Measurements from ENCODE around the gene ANKRD35.

The ANKRD35 gene

GRCh38 chr1:145886816-145887215 lies 1.1 kb upstream of the ANKRD35 start:
- Mint-ChIP-seq H3K4me3 (peak overlapping the region; percentile 47), H3K4me1 (peaks cover 11% of the 10 kb centered on the region), H3K27me3 (peaks cover 8% of the 10 kb centered on the region), H3K9me3 (no peaks in the 10 kb centered on the region), H3K27ac (no peak overlapping the region), H3K36me3 (no peaks in the 10 kb centered on the region)
- ATAC-seq (ENCODE audit: low read depth) (no peak), DNase-seq (ENCODE audit: low spot score in 2 of 2) (no peak)

- DNase-seq (ENCODE audit: low spot score in 2 of 2) (no peak), ATAC-seq (ENCODE audit: low read depth) (no peak)
- Mint-ChIP-seq H3K9me3 (no peaks in the 10 kb centered on the region), H3K4me1 (peaks cover 11% of the 10 kb centered on the region), H3K36me3 (no peaks in the 10 kb centered on the region), H3K4me3 (peak overlapping the region; percentile 68), H3K27ac (no peak overlapping the region), H3K27me3 (peaks cover 8% of the 10 kb centered on the region)
Measured at GRCh38 chr1:145886390-145886789, 724 bp upstream of the ANKRD35 start.

- Mint-ChIP-seq H3K27me3 (peaks cover 8% of the 10 kb centered on the region), H3K4me3 (peak overlapping the region; percentile 68), H3K9me3 (no peaks in the 10 kb centered on the region), H3K36me3 (no peaks in the 10 kb centered on the region), H3K4me1 (peaks cover 11% of the 10 kb centered on the region), H3K27ac (no peak overlapping the region)
- DNase-seq (ENCODE audit: low spot score in 2 of 2) (no peak), ATAC-seq (ENCODE audit: low read depth) (no peak)
Measured at GRCh38 chr1:145884675-145885074, 991 bp downstream of the ANKRD35 start.

GRCh38 chr1:145879775-145880174 lies 5.9 kb downstream of the ANKRD35 start:
- no peak overlapping the region for H3K27ac Mint-ChIP-seq
- H3K4me1 Mint-ChIP-seq = peaks cover 3% of the 10 kb centered on the region
- H3K27me3 Mint-ChIP-seq = peaks cover 8% of the 10 kb centered on the region
- H3K36me3 Mint-ChIP-seq = no peaks in the 10 kb centered on the region
- DNase-seq (ENCODE audit: low spot score in 2 of 2) (no peak), ATAC-seq (ENCODE audit: low read depth) (no peak)
- no peaks in the 10 kb centered on the region for H3K9me3 Mint-ChIP-seq
- H3K4me3 Mint-ChIP-seq = no peak overlapping the region

GRCh38 chr1:145878724-145879123 lies 6.9 kb downstream of the ANKRD35 start:
- Mint-ChIP-seq H3K27me3 (peaks cover 5% of the 10 kb centered on the region), H3K36me3 (no peaks in the 10 kb centered on the region), H3K4me1 (peaks cover 2% of the 10 kb centered on the region), H3K9me3 (no peaks in the 10 kb centered on the region), H3K27ac (no peak overlapping the region), H3K4me3 (no peak overlapping the region)
- ATAC-seq (ENCODE audit: low read depth) (no peak), DNase-seq (ENCODE audit: low spot score in 2 of 2) (no peak)

GRCh38 chr1:145877923-145878486 lies 7.7 kb downstream of the ANKRD35 start:
- Mint-ChIP-seq H3K36me3 (no peaks in the 10 kb centered on the region), H3K4me3 (no peak overlapping the region), H3K27me3 (peaks cover 5% of the 10 kb centered on the region), H3K4me1 (peaks cover 2% of the 10 kb centered on the region), H3K27ac (no peak overlapping the region), H3K9me3 (no peaks in the 10 kb centered on the region)
- ATAC-seq (ENCODE audit: low read depth) (no peak), DNase-seq (ENCODE audit: low spot score in 2 of 2) (no peak)

GRCh38 chr1:145874646-145875045 lies 11.0 kb downstream of the ANKRD35 start:
- peaks cover 12% of the 10 kb centered on the region for H3K27me3 Mint-ChIP-seq
- no peak for DNase-seq (ENCODE audit: low spot score in 2 of 2)
- no peak overlapping the region for H3K27ac Mint-ChIP-seq
- no peak for ATAC-seq (ENCODE audit: low read depth)
- no peaks in the 10 kb centered on the region for H3K36me3 Mint-ChIP-seq
- no peaks in the 10 kb centered on the region for H3K9me3 Mint-ChIP-seq
- peaks cover 15% of the 10 kb centered on the region for H3K4me1 Mint-ChIP-seq
- H3K4me3 Mint-ChIP-seq = no peak overlapping the region

GRCh38 chr1:145871994-145872924 lies 13.4 kb downstream of the ANKRD35 start:
- peaks cover 15% of the 10 kb centered on the region for H3K4me1 Mint-ChIP-seq
- DNase-seq (ENCODE audit: low spot score in 2 of 2) = peak in 1 of 2 donors; percentile 42
- peak overlapping the region; percentile 51 for H3K27ac Mint-ChIP-seq
- H3K9me3 Mint-ChIP-seq = no peaks in the 10 kb centered on the region
- peaks cover 12% of the 10 kb centered on the region for H3K27me3 Mint-ChIP-seq
- peak overlapping the region; percentile 85 for H3K4me3 Mint-ChIP-seq
- peak; percentile 86 for ATAC-seq (ENCODE audit: low read depth)
- H3K36me3 Mint-ChIP-seq = no peaks in the 10 kb centered on the region

GRCh38 chr1:145868232-145868631 lies 17.4 kb downstream of the ANKRD35 start:
- H3K4me3 Mint-ChIP-seq = no peak overlapping the region
- H3K4me1 Mint-ChIP-seq = peaks cover 15% of the 10 kb centered on the region
- H3K27me3 Mint-ChIP-seq = peaks cover 15% of the 10 kb centered on the region
- DNase-seq (ENCODE audit: low spot score in 2 of 2) (no peak), ATAC-seq (ENCODE audit: low read depth) (no peak)
- no peaks in the 10 kb centered on the region for H3K9me3 Mint-ChIP-seq
- no peak overlapping the region for H3K27ac Mint-ChIP-seq
- no peaks in the 10 kb centered on the region for H3K36me3 Mint-ChIP-seq

GRCh38 chr1:145863282-145864018 lies 22.2 kb downstream of the ANKRD35 start:
- ATAC-seq (ENCODE audit: low read depth) = no peak
- Mint-ChIP-seq H3K27me3 (peaks cover 7% of the 10 kb centered on the region), H3K36me3 (no peaks in the 10 kb centered on the region), H3K9me3 (no peaks in the 10 kb centered on the region), H3K27ac (no peak overlapping the region), H3K4me1 (peaks cover 2% of the 10 kb centered on the region), H3K4me3 (no peak overlapping the region)
- no peak for DNase-seq (ENCODE audit: low spot score in 2 of 2)

GRCh38 chr1:145859491-145860023 lies 26.1 kb downstream of the ANKRD35 start:
- peak overlapping the region; percentile 93 for H3K27ac Mint-ChIP-seq
- no peaks in the 10 kb centered on the region for H3K27me3 Mint-ChIP-seq
- DNase-seq (ENCODE audit: low spot score in 2 of 2) (peak; percentile 66 to 72), ATAC-seq (ENCODE audit: low read depth) (peak; percentile 63)
- H3K9me3 Mint-ChIP-seq = no peaks in the 10 kb centered on the region
- peaks cover 9% of the 10 kb centered on the region for H3K4me1 Mint-ChIP-seq
- peak overlapping the region; percentile 98 for H3K4me3 Mint-ChIP-seq
- H3K36me3 Mint-ChIP-seq = peaks cover 12% of the 10 kb centered on the region

- ATAC-seq (ENCODE audit: low read depth) (peak; percentile 86), DNase-seq (ENCODE audit: low spot score in 2 of 2) (peak; percentile 75 to 79)
- peak within 1 kb of the TSS; percentile 93 for H3K27ac Mint-ChIP-seq
- no peaks in the 10 kb centered on the region for H3K9me3 Mint-ChIP-seq
- H3K4me3 Mint-ChIP-seq = peak within 1 kb of the TSS; percentile 98
- no peaks in the 10 kb centered on the region for H3K27me3 Mint-ChIP-seq
- H3K36me3 Mint-ChIP-seq = peaks cover 15% of the 10 kb centered on the region
- peaks cover 9% of the 10 kb centered on the region for H3K4me1 Mint-ChIP-seq
Measured at GRCh38 chr1:145858901-145859490, 26.7 kb downstream of the ANKRD35 start, which contains the start of gene PIAS3. TSS of gene PIAS3 (minus strand) at chr1:145859081. CDS start at chr1:145858990, 91 bp downstream.

- peak; percentile 36 for ATAC-seq (ENCODE audit: low read depth)
- H3K9me3 Mint-ChIP-seq = no peaks in the 10 kb centered on the region
- H3K4me1 Mint-ChIP-seq = peaks cover 9% of the 10 kb centered on the region
- peaks cover 19% of the 10 kb centered on the region for H3K36me3 Mint-ChIP-seq
- DNase-seq (ENCODE audit: low spot score in 2 of 2) = no peak
- H3K4me3 Mint-ChIP-seq = peak overlapping the region; percentile 98
- peak overlapping the region; percentile 93 for H3K27ac Mint-ChIP-seq
- H3K27me3 Mint-ChIP-seq = no peaks in the 10 kb centered on the region
Measured at GRCh38 chr1:145858238-145858900, 27.3 kb downstream of the ANKRD35 start.
